HG03060 (cell line): ENCODE data around the gene BDH1.
"Not testable (repeated sequence)": the region's sequence is repeated elsewhere in the genome, so short reads cannot be mapped to it uniquely, and the experiment has no call there.

Experiments used
- ATAC-seq: cut with Tn5 transposase; IDR thresholded peaks from one replicate; pipeline ENCODE4 v1.9.1; 2021; ENCODE audit warnings: low read depth, moderate number of reproducible peaks; ENCODE audit not compliant: unreplicated experiment

Gene BDH1

GRCh38 chr3:197578376-197578775 lies 22.6 kb upstream of the BDH1 start:
- no peak for ATAC-seq

- ATAC-seq, result no peak
These were observed 21.8 kb upstream of the BDH1 start for GRCh38 chr3:197577366-197578074.

GRCh38 chr3:197576838-197577237 lies 21.1 kb upstream of the BDH1 start:
- no peak for ATAC-seq

- ATAC-seq, result no peak
These were observed 19.6 kb upstream of the BDH1 start for GRCh38 chr3:197575362-197575761.

GRCh38 chr3:197574396-197574991 lies 18.7 kb upstream of the BDH1 start:
- ATAC-seq, result not testable (repeated sequence)

GRCh38 chr3:197573048-197573767 lies 17.4 kb upstream of the BDH1 start:
- no peak for ATAC-seq

- ATAC-seq, result not testable (repeated sequence)
These were observed 16.1 kb upstream of the BDH1 start for GRCh38 chr3:197571880-197572172.

- not testable (repeated sequence) for ATAC-seq
These were observed 15.5 kb upstream of the BDH1 start for GRCh38 chr3:197571074-197571879.

- ATAC-seq, result not testable (repeated sequence)
These were observed 13.7 kb upstream of the BDH1 start for GRCh38 chr3:197569433-197569832.

GRCh38 chr3:197567904-197568681 lies 12.3 kb upstream of the BDH1 start:
- ATAC-seq, result no peak

GRCh38 chr3:197566155-197566554 lies 10.4 kb upstream of the BDH1 start:
- ATAC-seq, result not testable (repeated sequence)

- ATAC-seq, result no peak
These were observed 8.5 kb upstream of the BDH1 start for GRCh38 chr3:197564097-197564843.

GRCh38 chr3:197562398-197563251 lies 6.9 kb upstream of the BDH1 start:
- ATAC-seq, result no peak

- no peak for ATAC-seq
These were observed 6.2 kb upstream of the BDH1 start for GRCh38 chr3:197561926-197562325.

GRCh38 chr3:197559651-197560050 lies 3.9 kb upstream of the BDH1 start:
- ATAC-seq, result no peak

- ATAC-seq, result peak; percentile 96
These were observed 1.0 kb downstream of the BDH1 start for GRCh38 chr3:197554562-197555280.

GRCh38 chr3:197554196-197554561 lies 1.6 kb downstream of the BDH1 start:
- ATAC-seq, result no peak

- ATAC-seq, result no peak
These were observed 3.6 kb downstream of the BDH1 start for GRCh38 chr3:197552198-197552597.
